Measurements from ENCODE around the gene DSCAM.

GRCh38 chr21:40813918-40814317 lies 33.0 kb downstream of the DSCAM start:
- TF ChIP-seq EZH2 (IDR thresholded peaks at IDR 0.05; ENCODE audit: borderline replicate concordance, low read length): no peak
- no peak for TF ChIP-seq CTCF (IDR thresholded peaks at IDR 0.05; ENCODE audit: low read length)

Data from OCI-LY1 (cell line).